GM13977 (cell line): ENCODE measurements around the gene ETS2.

Source experiments
- DNase-seq: peaks from one replicate; pipeline ENCODE4 v3.0.0; 2012; ENCODE audit warnings: low spot score
- CTCF ChIP-seq: IDR thresholded peaks from 2 replicates; pipeline ENCODE4 v1.5.1; 2012; ENCODE audit warnings: mild to moderate bottlenecking, control low read depth; ENCODE audit not compliant: insufficient read depth; ENCODE audit errors: extremely low read depth, missing control alignments
- in situ Hi-C: fragments of 300-500 bp; cut with MboI; formaldehyde crosslinking; loops from one replicate; pipeline ENCODE4 v1.12.0; 2022; ENCODE audit warnings: low sequenced_read_pairs, low pct_unique_long_range_greater_than_20kb, mixed read lengths, inconsistent platforms; ENCODE audit not compliant: unreplicated experiment

The ETS2 gene

GRCh38 chr21:38798481-38798882 lies 7.2 kb upstream of the ETS2 start:
- in situ Hi-C loops, result no loop called here
- no peak for TF ChIP-seq CTCF
- DNase-seq, result no peak

DNA sequence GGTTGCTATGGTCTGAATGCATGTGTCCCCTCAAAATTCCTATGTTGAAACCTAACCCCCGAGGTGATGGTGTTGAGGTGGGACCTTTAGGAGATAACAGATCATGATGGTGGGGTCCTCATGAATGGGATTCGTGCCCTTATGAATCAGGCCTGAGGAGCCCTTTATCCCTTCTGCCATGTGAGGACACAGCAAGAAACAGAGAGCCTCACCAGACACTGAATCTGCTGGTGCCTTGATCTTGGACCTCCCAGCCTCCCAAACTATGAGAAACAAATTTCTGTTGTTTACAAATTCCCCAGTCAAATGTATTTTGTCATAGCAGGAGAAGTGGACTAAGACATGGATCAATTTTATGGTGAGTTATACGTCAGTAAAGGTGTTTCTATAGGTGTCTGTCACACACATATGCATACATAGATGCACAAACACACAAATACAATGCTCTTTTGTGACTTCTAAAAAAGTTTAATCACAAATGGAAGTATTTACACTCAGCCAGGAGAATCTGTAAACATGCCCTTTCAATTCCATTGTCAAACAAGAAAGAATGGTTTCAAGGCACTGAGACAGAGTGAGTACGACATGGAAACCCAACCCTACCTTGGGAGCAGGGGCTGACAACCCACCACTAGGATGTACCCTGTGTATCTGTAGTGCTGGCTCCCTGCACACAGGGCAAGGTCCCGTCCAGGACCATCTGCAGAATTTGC lies 5.5 kb upstream of the ETS2 start:
- in situ Hi-C loops, result no loop called here
- no peak for TF ChIP-seq CTCF
- no peak for DNase-seq

GRCh38 chr21:38800924-38801744 lies 4.6 kb upstream of the ETS2 start:
- in situ Hi-C loops, result no loop called here
- no peak for TF ChIP-seq CTCF
- no peak for DNase-seq

GRCh38 chr21:38802050-38803026 lies 3.4 kb upstream of the ETS2 start:
- no peak for TF ChIP-seq CTCF
- in situ Hi-C loops, result no loop called here
- no peak for DNase-seq

- DNase-seq, result no peak
- TF ChIP-seq CTCF, result no peak
- in situ Hi-C loops, result no loop called here
These were observed 2.6 kb upstream of the ETS2 start for GRCh38 chr21:38803075-38803660.
